GM19468 (cell line): ENCODE results near the gene RPTOR.

ENCODE experiments used
- ATAC-seq: cut with Tn5 transposase; IDR thresholded peaks from one replicate; pipeline ENCODE4 v1.9.1; 2021; ENCODE audit warnings: mild to moderate bottlenecking, moderate library complexity, moderate number of reproducible peaks; ENCODE audit not compliant: unreplicated experiment; ENCODE audit errors: extremely low read depth

Gene RPTOR

GRCh38 chr17:80878876-80879722, 334.5 kb downstream of the RPTOR start:
- no peak for ATAC-seq

GRCh38 chr17:80879723-80880647, 335.3 kb downstream of the RPTOR start:
- no peak for ATAC-seq

DNA sequence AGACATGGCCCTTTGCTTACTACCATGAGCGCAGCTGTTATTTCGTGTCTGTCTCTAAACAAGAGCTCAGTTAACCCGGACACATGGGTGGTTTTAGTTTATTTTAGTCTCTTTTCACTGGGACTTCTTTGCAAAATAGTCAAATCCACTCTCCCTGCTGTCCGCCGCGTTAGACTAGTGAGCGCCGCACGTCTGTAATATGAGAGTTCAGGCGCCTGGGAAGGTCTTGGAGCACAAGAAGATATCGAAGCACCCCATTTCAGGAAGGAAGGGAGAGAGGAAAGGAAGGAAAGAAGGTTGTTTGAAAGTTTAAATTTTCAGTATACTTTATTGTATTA, 336.0 kb downstream of the RPTOR start:
- no peak for ATAC-seq

DNA sequence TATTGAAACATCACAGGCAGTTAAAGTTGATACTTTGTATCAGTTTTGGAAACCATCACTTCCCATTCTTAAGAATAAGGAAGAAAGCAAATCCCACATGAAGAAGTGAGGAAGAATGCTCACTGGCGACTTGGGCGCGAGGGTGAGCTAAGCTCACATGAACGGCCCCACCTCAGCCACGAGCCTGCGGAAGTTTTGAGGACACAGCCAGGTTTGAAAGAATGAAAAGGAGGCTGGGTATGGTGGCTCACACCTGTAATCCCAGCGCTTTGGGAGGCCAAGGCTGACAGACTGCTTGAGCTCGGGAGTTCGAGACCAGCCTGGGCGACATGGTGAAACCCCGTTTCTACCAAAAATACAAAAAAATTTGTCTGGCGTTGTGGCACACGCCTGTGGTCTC, 336.7 kb downstream of the RPTOR start:
- ATAC-seq: no peak

GRCh38 chr17:80882323-80882722, 337.7 kb downstream of the RPTOR start:
- no peak for ATAC-seq

- ATAC-seq: no peak
These were observed 338.5 kb downstream of the RPTOR start for GRCh38 chr17:80882926-80883685.

DNA sequence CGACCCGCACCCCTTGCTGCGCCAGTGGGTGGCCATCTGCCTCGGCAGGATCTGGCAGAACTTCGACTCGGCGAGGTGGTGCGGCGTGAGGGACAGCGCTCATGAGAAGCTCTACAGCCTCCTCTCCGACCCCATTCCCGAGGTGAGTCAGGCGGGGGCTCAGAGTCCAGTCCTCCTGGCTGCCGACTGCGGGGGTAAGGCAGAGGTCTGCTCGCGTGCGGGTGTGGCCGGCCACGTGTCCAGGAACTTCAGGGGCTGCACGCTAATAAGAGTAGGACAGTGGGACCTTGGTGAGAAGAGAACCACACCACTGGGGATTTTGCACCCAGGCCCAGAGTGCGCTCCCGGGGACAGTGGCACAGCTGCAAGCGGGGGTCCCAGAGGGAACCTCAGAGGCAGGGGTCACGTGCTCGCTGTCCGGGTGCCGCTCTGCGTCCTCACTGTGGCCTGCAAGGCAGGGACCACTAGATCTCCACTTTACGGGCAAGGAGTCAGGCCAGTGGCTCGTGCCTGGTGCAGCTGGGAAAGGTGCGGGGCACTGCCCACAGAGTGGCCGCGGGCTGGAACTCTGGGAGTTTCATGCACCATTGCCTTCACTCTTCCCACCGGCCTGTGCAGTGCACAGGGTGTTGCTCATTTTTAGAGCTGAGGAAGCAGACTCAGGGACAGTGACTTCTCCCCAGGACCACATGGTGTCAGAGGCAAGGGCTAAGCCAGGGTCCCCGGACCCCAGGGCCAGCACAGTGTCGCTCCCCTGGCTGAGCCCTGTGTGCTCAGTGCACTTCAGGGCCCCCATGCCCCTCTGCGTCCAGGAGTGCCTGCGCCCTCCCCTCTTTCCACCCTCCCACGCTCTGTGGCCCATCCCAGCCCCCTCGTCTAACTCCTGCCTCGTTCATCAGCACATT, 339.4 kb downstream of the RPTOR start:
- ATAC-seq: no peak

DNA sequence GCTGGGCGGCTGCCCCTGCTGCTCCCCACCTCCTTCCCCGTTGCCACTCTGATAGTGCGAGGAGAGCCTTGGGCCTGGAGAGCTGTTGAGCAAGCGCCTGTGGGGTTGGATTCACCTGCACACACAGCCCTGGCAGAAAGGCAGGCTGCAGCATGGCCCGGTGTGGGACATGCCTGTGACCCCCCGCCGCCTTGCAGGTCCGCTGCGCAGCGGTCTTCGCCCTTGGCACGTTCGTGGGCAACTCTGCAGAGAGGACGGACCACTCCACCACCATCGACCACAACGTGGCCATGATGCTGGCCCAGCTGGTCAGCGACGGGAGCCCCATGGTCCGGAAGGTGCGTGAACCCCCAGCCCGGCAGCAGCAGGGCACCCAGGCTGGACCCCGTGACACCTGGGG, 340.2 kb downstream of the RPTOR start:
- ATAC-seq: no peak

GRCh38 chr17:80885947-80886582, 341.4 kb downstream of the RPTOR start:
- no peak for ATAC-seq

DNA sequence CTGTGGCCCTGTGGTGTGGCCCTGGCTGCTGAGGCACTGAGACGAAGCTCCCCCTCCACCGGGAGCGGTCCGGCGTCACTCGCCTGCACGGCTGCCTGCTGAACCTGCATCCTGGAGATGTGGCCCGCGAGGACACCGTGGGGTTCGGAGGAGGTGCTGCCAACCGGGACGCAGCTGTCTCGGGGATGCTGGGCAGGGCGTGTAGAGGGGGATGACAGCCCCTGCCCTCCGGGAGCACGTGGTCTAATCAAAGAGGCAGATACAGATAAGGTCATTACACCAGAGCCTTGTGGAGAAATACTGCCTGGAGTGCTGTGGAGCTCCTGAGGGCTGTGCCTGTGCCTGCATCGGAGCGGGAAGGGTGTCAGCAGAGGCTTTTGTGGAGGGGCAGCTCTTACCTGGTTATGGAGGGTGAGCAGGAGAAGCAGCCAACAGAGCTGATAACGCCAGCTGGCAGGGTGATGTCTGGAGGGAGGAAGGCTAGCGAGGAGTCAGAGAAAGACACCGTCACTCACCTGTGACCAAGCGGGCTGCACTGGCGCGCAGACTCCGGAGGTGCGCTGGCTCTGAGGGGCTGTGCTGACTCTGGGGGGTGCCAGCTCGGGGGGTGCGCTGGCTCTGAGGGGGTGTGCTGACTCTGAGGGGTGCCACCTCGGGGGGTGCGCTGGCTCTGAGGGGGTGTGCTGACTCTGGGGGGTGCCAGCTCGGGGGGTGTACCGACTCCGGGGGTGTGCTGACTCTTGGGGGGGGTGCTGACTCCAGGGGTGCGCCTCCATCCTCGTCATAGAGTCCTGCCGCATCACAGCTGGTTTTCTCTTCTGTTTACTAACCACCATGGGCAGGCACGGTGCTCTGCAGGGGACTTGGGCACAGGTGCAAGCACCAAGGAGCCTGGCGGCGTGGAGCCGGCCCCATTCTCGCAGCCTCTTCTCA, 342.3 kb downstream of the RPTOR start:
- ATAC-seq: no peak

DNA sequence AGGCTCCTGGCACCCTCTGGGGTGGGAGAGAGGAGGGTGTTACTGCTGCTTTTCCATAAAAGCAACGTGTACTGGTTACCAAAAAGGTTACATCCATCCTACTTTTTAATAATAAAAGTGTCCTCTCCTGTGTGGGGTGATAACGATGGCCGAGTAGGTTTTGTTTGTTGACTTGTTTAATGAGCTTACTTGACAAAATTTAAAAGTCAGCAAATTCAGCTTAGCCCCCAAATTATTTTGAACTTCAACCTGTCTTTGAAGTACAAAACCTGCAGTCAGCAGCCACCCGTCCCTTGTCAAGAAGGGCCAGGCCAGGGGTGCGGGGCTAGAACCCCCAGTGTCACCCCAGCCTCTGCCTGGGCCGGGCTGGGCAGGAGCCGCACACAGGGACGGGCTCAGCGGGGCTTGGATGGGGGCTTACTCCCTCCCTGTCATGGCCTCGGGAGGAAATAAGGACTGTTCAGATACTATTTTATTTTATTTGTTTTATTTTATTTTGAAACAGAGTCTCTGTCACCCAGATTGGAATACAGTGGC, 343.1 kb downstream of the RPTOR start:
- no peak for ATAC-seq

DNA sequence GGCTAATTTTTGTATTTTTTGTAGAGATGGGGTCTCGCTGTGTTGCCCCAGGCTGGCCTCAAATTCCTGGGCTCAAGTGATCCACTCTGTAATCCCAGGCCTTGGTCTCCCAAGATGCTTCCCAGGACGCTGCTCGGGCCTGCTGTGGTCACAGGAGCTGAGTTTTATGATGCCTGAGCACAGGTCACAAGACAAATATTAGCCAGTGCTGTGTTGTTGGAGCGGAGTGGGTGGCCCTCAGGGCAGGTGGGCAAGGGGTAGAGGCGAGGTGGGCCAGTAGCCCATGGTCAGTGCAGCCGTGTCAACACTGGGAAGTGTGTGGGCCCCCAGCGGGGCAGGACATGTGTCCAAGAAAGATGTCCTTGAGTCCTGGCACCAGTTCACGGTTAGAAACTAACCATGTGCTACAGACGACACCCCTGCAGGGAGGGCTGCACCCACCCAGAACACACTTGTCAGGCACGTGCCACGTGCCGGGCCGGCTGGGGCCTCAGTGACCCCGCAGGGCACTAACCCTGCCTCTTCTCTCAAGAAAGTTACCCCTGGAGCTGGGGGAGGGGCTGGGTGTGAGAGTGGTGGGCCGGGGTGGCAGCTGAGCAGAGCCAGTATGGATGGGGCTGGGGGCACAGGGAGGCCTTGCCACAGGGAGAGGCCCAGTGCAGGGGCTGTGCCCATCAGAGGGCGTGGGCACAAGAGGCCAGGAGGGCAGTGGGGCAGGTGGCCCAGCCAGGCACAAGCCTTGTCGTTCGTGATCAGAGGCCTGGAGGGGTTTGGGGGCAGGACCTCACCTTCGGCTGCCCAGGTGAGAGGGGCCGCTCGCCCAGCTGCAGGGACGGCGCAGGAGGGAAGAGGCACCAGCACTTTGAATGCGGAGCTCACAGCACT, 343.9 kb downstream of the RPTOR start:
- no peak for ATAC-seq

DNA sequence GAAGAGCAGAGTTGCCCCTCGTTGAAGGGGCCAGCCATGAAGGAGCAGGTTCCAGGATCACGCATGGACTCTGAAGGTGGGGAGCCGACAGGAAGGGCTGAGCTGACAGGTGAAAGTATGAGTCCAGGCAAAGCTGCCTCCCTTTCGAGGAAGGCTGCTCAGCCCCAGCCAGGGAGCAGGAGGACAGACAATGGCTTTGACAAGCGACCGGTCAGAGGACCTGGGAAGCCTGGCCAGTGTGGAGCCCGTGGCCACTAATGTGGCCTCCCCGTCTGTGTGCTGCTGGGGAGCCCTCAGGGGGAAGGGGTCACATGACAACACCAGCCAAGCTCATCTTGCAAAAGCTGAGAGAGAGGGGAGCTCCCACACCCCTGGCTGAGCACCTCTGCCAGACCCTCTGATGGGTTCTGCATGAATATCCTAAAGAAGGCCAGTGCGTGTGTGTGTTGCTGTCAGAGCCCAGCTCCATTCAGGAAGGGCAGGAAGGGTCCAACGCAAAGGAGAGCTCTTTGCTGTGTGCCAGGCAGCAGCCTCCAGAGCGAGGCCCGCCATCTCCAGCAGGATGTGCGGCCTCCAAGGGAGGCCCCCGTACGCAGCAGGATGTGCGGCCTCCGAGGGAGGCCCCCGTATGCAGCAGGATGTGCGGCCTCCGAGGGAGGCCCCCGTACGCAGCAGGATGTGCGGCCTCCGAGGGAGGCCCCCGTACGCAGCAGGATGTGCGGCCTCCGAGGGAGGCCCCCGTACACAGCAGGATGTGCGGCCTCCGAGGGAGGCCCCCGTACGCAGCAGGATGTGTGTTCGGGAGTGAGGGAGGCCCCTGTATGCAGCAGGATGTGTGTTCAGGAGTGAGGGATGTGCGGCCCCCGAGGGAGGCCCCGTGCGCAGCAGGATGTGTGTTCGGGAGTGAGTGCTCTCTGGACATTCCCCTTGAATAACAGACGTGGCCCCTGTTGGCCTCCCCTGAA, 344.9 kb downstream of the RPTOR start:
- ATAC-seq: no peak

GRCh38 chr17:80890196-80890920, 345.7 kb downstream of the RPTOR start:
- no peak for ATAC-seq

- ATAC-seq: no peak
These were observed 346.3 kb downstream of the RPTOR start for GRCh38 chr17:80890921-80891396.
